ENCODE measurements around the gene RAD51B.

GRCh38 chr14:68474741-68475140 lies 655.2 kb downstream of the RAD51B start:
- TF ChIP-seq YY1 (IDR thresholded peaks at IDR 0.05; ENCODE audit: insufficient read depth, insufficient read length), result no peak
- no peak for TF ChIP-seq ZNF274 (IDR thresholded peaks at IDR 0.05; ENCODE audit: low read depth, low read length)
- no peak for TF ChIP-seq SUZ12 (IDR thresholded peaks at IDR 0.05; ENCODE audit: extremely low read depth, insufficient read depth, insufficient read length)
